ENCODE results near the gene LMF1.

DNA sequence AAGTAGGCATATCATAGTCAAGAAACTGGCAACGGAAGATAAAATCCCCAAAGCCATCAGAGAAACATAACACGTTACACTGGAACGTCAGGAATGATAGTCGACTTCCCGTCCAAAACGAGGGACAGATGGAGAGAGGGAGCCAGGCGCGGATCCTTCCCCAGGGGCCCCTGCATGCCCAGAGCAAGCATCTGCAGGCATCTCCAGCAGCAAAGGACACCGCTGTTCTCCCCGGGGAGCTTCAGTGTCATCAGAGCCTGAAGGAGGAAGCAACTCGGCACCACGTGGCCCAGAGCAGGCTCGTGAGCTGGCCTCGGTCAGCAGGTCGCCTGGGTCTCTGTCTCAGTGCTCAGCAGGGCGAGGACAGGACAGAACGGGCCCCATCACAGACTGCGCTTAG, 50.1 kb downstream of the LMF1 start:
- TF ChIP-seq, protein P1, sequence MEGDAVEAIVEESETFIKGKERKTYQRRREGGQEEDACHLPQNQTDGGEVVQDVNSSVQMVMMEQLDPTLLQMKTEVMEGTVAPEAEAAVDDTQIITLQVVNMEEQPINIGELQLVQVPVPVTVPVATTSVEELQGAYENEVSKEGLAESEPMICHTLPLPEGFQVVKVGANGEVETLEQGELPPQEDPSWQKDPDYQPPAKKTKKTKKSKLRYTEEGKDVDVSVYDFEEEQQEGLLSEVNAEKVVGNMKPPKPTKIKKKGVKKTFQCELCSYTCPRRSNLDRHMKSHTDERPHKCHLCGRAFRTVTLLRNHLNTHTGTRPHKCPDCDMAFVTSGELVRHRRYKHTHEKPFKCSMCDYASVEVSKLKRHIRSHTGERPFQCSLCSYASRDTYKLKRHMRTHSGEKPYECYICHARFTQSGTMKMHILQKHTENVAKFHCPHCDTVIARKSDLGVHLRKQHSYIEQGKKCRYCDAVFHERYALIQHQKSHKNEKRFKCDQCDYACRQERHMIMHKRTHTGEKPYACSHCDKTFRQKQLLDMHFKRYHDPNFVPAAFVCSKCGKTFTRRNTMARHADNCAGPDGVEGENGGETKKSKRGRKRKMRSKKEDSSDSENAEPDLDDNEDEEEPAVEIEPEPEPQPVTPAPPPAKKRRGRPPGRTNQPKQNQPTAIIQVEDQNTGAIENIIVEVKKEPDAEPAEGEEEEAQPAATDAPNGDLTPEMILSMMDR (IDR thresholded peaks at IDR 0.05): no peak
- TF ChIP-seq POLR2AphosphoS5 (IDR thresholded peaks at IDR 0.05) (no peak), POLR2A (IDR thresholded peaks at IDR 0.05) (no peak), EP300 (IDR thresholded peaks at IDR 0.05) (no peak)
